Measurements from ENCODE around the gene FOXP1. TPM values are rescaled to one million over a fixed set of nuclear protein-coding genes. Genes with fewer than 3 reads are reported as not detected.

Gene FOXP1
- total and polyA plus RNA-seq, 12 donors: 4.8 to 56.0 (median 43.8) TPM

- Histone ChIP-seq H3K36me3 (peaks cover 0 to 48% (median 4%) of the 10 kb centered on the region in 9 donors), H3K27me3 (no peaks in the 10 kb centered on the region), H3K4me1 (peaks cover 6 to 75% (median 53%) of the 10 kb centered on the region in 9 donors), H3K4me3 (no peak overlapping the region), H3K27ac (no peak overlapping the region), H3K9me3 (no peaks in the 10 kb centered on the region)
- TF ChIP-seq CTCF (IDR thresholded peaks at IDR 0.05): no peak
- intact Hi-C loops (cut with DNase I): no loop called here
- DNase-seq (no peak), ATAC-seq (no peak)
- 94 to 96% methylated on average over 5 of the region's 5 CpGs for WGBS, 2 donors
These were observed 555.3 kb downstream of the FOXP1 start for GRCh38 chr3:71028184-71028583.

GRCh38 chr3:71026634-71027578, 556.6 kb downstream of the FOXP1 start:
- intact Hi-C loops (cut with DNase I): no loop called here
- Histone ChIP-seq H3K36me3 (peaks cover 0 to 57% (median 4%) of the 10 kb centered on the region in 9 donors), H3K27ac (peak overlapping the region in 2 of 10 donors; percentile 22 to 39), H3K4me1 (peaks cover 2 to 75% (median 41%) of the 10 kb centered on the region in 9 donors), H3K4me3 (no peak overlapping the region), H3K27me3 (no peaks in the 10 kb centered on the region), H3K9me3 (no peaks in the 10 kb centered on the region)
- 61 to 66% methylated on average over 6 of the region's 6 CpGs for WGBS, 2 donors
- ATAC-seq (peak in 6 of 8 donors; percentile 7 to 69 (median 36)), DNase-seq (no peak)
- TF ChIP-seq CTCF (IDR thresholded peaks at IDR 0.05): no peak

GRCh38 chr3:71025516-71025915, 558.0 kb downstream of the FOXP1 start:
- Histone ChIP-seq H3K4me1 (peaks cover 0 to 66% (median 28%) of the 10 kb centered on the region in 9 donors), H3K4me3 (no peak overlapping the region), H3K36me3 (peaks cover 0 to 53% (median 4%) of the 10 kb centered on the region in 9 donors), H3K27ac (peak overlapping the region in 3 of 10 donors; percentile 18 to 29 (median 28)), H3K27me3 (no peaks in the 10 kb centered on the region), H3K9me3 (no peaks in the 10 kb centered on the region)
- DNase-seq (no peak), ATAC-seq (no peak)
- no peak for TF ChIP-seq CTCF (IDR thresholded peaks at IDR 0.05)
- intact Hi-C loops (cut with DNase I): no loop called here
- WGBS, 2 donors: 57 to 78% methylated on average over 1 of the region's 1 CpG

GRCh38 chr3:71025010-71025409, 558.5 kb downstream of the FOXP1 start:
- 86 to 92% methylated on average over 8 of the region's 8 CpGs for WGBS, 2 donors
- Histone ChIP-seq H3K4me1 (peaks cover 0 to 66% (median 30%) of the 10 kb centered on the region in 9 donors), H3K9me3 (no peaks in the 10 kb centered on the region)

More at GRCh38 chr3:71025010-71025409, 558.5 kb downstream of the FOXP1 start:
- TF ChIP-seq CTCF (IDR thresholded peaks at IDR 0.05): no peak
- ATAC-seq (no peak), DNase-seq (no peak)
- Histone ChIP-seq H3K27ac (peak overlapping the region in 1 of 10 donors; percentile 12), H3K36me3 (peaks cover 0 to 48% (median 4%) of the 10 kb centered on the region in 9 donors), H3K4me3 (no peak overlapping the region), H3K27me3 (no peaks in the 10 kb centered on the region)
- intact Hi-C loops (cut with DNase I): no loop called here

All from heart right ventricle (tissue), 16 donors.